ENCODE results near the gene ACCS.

ACCS gene

DNA sequence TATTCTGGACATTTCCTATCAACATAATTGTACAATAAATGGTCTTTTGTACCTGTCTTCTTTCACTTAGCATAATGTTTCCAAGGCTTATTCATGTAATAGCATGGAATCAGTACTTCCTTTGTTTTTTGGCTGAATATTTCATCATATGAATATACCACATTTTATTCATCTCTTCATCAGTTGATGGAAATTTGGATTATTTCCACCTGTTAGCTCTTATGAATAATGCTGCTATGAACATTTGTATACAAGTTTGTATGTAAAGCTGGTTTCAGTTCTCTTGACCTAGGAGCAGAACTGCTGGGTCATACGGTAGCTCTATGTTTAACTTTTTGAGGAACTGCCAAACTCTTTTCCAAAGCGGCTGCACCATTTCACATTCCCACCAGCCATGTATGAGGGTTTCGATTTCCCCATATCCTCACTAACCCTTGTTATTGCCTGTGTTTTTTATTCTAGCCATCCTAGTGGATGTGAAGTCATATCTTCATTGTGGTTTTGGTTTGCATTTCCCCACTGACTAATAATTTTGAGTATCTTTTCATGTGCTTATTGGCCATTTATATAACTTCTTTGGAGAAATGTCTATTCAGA is 50.3 kb downstream of the ACCS start:
- TF ChIP-seq GATA2 (IDR thresholded peaks at IDR 0.05; ENCODE audit: low read depth, low read length) (no peak), GATA3 (IDR thresholded peaks at IDR 0.05; ENCODE audit: low read depth, low read length) (no peak)

GRCh38 chr11:44120169-44120568 is 54.1 kb downstream of the ACCS start:
- TF ChIP-seq GATA3 (IDR thresholded peaks at IDR 0.05; ENCODE audit: low read depth, low read length) = no peak
- no peak for TF ChIP-seq GATA2 (IDR thresholded peaks at IDR 0.05; ENCODE audit: low read depth, low read length)

DNA sequence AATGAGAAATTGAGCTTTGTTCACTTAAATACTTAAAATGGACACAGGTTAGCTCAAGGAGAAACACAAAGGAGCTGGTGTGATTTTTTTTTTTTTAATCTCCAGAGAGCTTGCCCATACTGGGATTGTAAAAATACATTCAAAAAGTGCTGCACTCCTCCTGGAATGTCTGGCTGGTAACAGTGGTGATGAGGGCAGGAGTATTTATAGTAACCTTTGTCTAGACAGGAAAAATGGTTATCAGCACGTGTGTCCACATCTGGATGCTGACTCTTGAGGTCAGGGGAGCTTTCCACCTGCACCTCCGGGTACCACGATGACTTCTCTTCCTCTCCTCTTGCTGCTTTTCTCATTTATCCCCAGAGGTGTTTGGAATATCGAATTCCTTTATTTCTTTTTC is 59.5 kb downstream of the ACCS start:
- no peak for TF ChIP-seq GATA2 (IDR thresholded peaks at IDR 0.05; ENCODE audit: low read depth, low read length)
- no peak for TF ChIP-seq GATA3 (IDR thresholded peaks at IDR 0.05; ENCODE audit: low read depth, low read length)

DNA sequence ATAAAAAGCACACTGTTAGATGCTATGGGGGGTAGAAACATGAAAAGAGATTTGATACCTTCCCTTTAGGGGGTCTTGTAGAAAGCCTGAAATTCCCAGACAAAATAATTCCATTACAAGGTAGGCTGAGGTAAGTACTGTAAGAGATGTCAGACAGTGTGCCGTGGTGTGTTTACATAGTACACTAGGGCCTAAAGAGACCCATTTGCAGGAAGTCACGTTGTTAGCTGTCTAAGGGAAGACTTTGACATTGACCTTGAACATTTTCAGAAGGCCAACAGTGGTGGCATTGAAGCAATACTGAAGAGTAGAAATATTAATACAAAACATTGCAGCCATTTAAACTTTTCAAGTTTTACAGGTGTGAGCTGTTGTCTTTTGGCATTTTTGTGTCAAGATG is 60.2 kb downstream of the ACCS start:
- TF ChIP-seq GATA3 (IDR thresholded peaks at IDR 0.05; ENCODE audit: low read depth, low read length) = no peak
- no peak for TF ChIP-seq GATA2 (IDR thresholded peaks at IDR 0.05; ENCODE audit: low read depth, low read length)

DNA sequence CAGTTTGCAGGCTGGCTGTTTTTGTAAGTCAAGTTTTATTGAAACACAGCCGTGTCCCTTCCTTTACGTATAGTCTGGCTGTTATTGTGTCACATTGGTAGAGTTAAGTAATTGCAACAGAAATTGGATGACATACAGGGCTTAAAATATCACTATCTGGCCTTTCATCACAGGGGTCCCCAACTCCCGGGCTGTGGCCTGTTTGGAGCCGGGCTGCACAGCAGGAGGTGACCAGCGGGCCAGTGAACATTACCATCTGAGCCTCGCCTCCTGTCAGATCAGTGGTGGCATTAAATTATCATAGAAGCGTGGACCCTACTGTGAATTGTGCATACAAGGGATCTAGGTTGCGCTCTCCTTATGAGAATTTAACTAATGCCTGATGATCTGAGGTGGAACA is 61.1 kb downstream of the ACCS start:
- no peak for TF ChIP-seq GATA2 (IDR thresholded peaks at IDR 0.05; ENCODE audit: low read depth, low read length)
- no peak for TF ChIP-seq GATA3 (IDR thresholded peaks at IDR 0.05; ENCODE audit: low read depth, low read length)

- TF ChIP-seq GATA3 (IDR thresholded peaks at IDR 0.05; ENCODE audit: low read depth, low read length) (no peak), GATA2 (IDR thresholded peaks at IDR 0.05; ENCODE audit: low read depth, low read length) (no peak)
Observed at GRCh38 chr11:44128729-44129128, 62.7 kb downstream of the ACCS start.

DNA sequence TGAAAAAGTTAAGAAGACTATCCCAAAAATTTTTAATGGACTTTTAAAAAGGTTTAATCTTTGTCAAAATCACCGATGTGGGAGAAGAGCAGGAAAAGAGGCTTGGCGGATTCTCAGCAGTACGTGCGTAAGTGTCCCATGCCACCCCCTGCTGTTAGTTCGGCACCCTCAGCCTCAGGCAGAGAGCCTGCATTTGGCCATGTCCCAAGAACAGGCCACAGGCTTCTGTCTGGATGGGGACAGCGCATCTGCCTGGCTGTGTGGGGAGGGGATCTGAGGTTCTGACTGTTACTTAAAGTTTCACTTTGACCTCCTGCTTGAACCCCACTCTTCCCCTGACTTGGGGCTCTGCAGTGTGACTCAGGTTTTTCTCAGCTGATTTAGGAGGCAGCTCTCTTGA is 64.7 kb downstream of the ACCS start:
- TF ChIP-seq GATA3 (IDR thresholded peaks at IDR 0.05; ENCODE audit: low read depth, low read length) (no peak), GATA2 (IDR thresholded peaks at IDR 0.05; ENCODE audit: low read depth, low read length) (no peak)

DNA sequence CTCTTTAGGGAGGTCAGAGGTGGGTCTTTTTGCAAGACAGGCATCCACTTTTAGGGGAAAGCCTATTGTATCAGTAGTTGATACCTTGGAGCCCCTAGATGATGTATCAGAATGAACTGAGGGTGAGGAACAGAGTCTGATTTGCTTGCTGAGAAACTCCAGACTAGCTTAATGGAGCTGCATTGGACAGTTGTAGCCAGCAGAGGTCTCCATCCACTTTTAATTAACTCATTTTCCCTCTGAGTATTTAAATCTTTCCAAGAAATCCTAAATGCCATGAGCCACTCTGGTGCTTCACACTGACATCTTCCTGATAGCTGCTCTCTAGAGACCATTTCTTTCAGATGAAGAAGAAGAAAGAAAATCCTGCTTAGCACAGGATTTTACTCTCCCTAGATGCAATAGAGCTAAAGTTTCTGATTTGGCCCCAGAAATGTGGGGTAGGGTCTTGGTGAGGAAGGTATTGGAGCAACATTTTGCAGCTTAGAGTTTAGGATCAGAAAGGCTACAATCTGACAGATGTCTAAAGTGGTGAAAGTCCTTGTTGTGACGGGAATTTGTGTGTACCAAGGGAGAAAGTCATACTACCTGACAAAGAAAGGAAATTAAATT is 67.4 kb downstream of the ACCS start:
- TF ChIP-seq GATA2 (IDR thresholded peaks at IDR 0.05; ENCODE audit: low read depth, low read length) (no peak), GATA3 (IDR thresholded peaks at IDR 0.05; ENCODE audit: low read depth, low read length) (no peak)

Data from SH-SY5Y (cell line).